ENCODE data around the gene PKD2.

Gene PKD2

DNA sequence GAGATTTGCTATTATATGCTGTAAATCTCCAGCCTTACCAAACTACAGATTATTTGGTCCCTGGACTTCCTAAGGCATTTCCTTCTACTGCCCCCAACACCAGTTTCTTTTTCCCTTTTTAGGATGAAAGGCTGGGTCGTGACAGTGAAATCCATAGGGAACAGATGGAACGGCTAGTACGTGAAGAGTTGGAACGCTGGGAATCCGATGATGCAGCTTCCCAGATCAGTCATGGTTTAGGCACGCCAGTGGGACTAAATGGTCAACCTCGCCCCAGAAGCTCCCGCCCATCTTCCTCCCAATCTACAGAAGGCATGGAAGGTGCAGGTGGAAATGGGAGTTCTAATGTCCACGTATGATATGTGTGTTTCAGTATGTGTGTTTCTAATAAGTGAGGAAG, 67.9 kb downstream of the PKD2 start:
- TF ChIP-seq, protein P1, sequence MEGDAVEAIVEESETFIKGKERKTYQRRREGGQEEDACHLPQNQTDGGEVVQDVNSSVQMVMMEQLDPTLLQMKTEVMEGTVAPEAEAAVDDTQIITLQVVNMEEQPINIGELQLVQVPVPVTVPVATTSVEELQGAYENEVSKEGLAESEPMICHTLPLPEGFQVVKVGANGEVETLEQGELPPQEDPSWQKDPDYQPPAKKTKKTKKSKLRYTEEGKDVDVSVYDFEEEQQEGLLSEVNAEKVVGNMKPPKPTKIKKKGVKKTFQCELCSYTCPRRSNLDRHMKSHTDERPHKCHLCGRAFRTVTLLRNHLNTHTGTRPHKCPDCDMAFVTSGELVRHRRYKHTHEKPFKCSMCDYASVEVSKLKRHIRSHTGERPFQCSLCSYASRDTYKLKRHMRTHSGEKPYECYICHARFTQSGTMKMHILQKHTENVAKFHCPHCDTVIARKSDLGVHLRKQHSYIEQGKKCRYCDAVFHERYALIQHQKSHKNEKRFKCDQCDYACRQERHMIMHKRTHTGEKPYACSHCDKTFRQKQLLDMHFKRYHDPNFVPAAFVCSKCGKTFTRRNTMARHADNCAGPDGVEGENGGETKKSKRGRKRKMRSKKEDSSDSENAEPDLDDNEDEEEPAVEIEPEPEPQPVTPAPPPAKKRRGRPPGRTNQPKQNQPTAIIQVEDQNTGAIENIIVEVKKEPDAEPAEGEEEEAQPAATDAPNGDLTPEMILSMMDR (IDR thresholded peaks at IDR 0.05; ENCODE audit: low read depth, low read length): no peak
- DNase-seq: no peak
- Histone ChIP-seq H3K27me3 (no peaks in the 10 kb centered on the region), H3K4me1 (no peaks in the 10 kb centered on the region), H3K9me3 (no peaks in the 10 kb centered on the region), H3K4me3 (ENCODE audit: low read depth, low read length) (no peak overlapping the region), H3K36me3 (peaks cover 16% of the 10 kb centered on the region)

DNA sequence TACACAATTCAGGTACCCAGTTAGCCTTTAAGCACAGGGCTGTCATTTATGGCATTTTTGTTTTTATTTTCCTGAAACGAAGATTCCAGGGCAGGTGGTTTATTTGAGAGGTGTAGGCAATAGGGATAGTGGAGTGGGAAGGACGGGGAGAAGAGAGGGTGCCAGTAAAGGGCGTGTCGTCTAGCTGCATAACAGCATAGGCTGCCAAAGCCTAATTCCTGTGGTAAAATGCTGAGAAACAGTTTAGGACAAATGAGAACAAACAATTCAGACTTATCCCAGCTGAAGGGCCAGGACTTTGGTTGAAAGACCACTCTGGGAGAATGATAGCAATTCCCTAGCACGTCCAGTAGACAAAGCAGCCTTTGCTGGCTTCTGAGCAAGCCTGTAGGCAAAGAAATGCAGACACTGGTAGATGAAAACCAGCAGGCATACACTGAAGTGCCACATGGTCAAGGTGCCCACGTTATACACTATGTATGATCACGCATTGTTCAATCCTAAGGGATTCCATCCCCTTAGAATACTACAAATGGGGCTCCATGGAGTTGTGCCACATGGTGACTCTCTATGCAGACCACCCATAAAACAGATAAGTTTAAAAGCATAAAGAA, 70.6 kb downstream of the PKD2 start:
- Histone ChIP-seq H3K4me1 (no peaks in the 10 kb centered on the region), H3K27me3 (no peaks in the 10 kb centered on the region), H3K4me3 (ENCODE audit: low read depth, low read length) (no peak overlapping the region), H3K36me3 (peaks cover 8% of the 10 kb centered on the region), H3K9me3 (no peaks in the 10 kb centered on the region)
- TF ChIP-seq, protein P1 (IDR thresholded peaks at IDR 0.05; ENCODE audit: low read depth, low read length): no peak
- DNase-seq: no peak

DNA sequence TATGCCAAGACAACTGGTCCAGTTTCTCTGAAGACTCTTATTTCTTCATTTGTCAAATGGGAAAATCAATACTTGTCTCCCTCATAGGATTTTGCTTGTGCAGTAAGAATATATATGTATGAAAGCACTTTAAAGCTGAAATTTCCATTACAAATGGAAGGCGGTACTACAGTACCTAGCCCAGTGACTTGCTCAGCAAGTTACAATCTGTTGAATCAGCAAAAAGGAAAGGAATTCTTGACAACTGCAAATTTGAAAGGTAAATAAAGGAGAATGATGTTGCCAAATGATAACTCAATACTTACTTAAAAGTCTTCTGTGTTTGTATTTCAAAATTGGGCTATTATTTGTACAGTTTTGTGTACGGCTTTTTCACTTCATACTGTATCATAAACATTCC, 71.1 kb downstream of the PKD2 start:
- Histone ChIP-seq H3K9me3 (no peaks in the 10 kb centered on the region), H3K4me1 (no peaks in the 10 kb centered on the region), H3K36me3 (peaks cover 8% of the 10 kb centered on the region), H3K4me3 (ENCODE audit: low read depth, low read length) (no peak overlapping the region), H3K27me3 (no peaks in the 10 kb centered on the region)
- DNase-seq: no peak
- TF ChIP-seq, protein P1 (IDR thresholded peaks at IDR 0.05; ENCODE audit: low read depth, low read length): no peak

DNA sequence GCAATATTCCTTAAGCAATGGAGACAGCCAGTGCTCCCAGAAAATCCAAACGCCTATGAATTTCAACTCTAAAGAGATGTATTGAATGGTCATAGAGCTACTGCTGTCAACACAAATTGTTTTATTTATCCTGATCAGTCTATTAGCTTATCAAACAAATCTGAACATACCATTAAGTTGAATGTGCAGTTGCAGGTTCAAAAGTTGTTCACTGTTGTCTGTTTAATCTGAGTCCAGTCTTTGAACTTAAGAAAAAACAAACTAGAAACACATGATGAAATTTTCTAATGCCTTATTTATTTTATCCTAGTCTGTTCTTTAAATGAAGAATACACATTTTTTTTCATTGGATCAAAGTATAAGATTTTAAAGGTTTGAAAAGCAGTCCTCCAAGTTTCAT, 73.2 kb downstream of the PKD2 start:
- H3K4me3 ChIP-seq (ENCODE audit: low read depth, low read length): no peak overlapping the region
- H3K36me3 ChIP-seq: no peaks in the 10 kb centered on the region; the same call in 1 of the 2 replicates
- H3K4me1 ChIP-seq: no peaks in the 10 kb centered on the region
- TF ChIP-seq, protein P1 (IDR thresholded peaks at IDR 0.05; ENCODE audit: low read depth, low read length): no peak
- DNase-seq: no peak
- no peaks in the 10 kb centered on the region for H3K9me3 ChIP-seq
- no peaks in the 10 kb centered on the region for H3K27me3 ChIP-seq

DNA sequence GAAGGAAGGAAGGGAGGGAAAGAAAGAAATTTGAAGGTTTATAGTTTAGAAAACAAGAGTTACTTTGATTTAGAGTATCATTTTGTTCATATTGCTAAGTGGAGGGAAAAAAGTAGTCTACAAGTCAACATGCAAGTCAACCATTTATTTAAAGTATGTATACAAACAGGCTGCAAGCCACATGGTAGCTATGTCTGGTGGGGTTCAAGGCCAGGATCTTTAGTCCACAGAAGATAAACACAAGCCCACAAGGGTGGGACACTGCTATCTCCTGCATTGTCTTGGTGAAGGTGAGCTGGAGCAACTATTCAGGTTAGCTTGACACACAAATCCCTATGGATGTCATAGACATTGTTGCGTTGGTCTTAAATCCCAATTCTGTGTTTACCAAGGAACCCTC, 79.6 kb downstream of the PKD2 start:
- Histone ChIP-seq H3K36me3 (no peaks in the 10 kb centered on the region), H3K27me3 (peaks cover 4% of the 10 kb centered on the region), H3K4me1 (no peaks in the 10 kb centered on the region), H3K9me3 (no peaks in the 10 kb centered on the region), H3K4me3 (ENCODE audit: low read depth, low read length) (no peak overlapping the region)
- no peak for DNase-seq
- TF ChIP-seq, protein P1 (IDR thresholded peaks at IDR 0.05; ENCODE audit: low read depth, low read length): no peak

DNA sequence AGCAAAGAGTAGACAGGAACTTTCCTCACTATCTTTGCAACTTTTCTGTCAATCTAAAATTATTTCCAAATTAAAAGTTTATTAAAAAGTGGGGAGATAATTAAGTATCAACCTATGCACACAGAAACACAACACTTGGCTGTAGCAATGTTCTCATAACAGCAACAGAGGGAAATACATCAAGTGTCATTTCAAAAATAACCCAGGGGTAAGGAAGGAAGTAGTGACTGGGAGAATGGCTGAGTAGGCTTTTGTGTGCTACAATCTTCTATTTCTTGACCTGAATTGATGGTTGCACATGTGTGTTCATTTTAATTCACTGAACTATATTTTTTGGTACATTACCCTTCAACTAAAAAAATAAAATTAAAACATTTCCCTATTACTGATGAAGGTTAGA, 83.5 kb downstream of the PKD2 start:
- TF ChIP-seq, protein P1 (IDR thresholded peaks at IDR 0.05; ENCODE audit: low read depth, low read length): no peak
- no peak overlapping the region for H3K4me3 ChIP-seq (ENCODE audit: low read depth, low read length)
- no peaks in the 10 kb centered on the region for H3K9me3 ChIP-seq
- DNase-seq: no peak
- H3K36me3 ChIP-seq: no peaks in the 10 kb centered on the region
- peaks cover 21% of the 10 kb centered on the region for H3K27me3 ChIP-seq
- H3K4me1 ChIP-seq: no peaks in the 10 kb centered on the region
